NCI-H128 (cell line): Measurements from ENCODE around the gene ADORA2A.
"Not testable (repeated sequence)": the region's sequence is repeated elsewhere in the genome, so short reads cannot be mapped to it uniquely, and the experiment has no call there.

ENCODE experiments used
- DNase-seq: peaks from one replicate; lab custom pipeline; 2025; ENCODE audit not compliant: unreplicated experiment; lab: John Stamatoyannopoulos, UW

The ADORA2A gene

DNA sequence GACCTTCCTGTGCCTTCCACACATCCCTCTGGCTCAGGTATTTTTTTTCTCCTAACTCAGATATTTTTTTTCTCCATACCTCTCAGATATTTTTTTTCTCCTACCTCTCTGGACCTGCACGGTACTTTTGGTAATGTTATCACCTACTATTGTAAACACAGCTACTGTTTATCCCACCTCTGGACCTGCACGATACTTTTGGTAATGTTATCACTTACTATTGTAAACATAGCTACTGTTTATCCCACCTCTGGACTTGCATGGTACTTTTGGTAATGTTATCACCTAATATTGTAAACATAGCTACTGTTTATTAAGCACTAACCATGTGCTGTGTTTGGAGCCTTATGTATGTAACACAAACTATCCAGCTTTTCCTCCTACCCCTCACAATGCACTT lies 55.6 kb downstream of the ADORA2A start:
- DNase-seq, result no peak

DNA sequence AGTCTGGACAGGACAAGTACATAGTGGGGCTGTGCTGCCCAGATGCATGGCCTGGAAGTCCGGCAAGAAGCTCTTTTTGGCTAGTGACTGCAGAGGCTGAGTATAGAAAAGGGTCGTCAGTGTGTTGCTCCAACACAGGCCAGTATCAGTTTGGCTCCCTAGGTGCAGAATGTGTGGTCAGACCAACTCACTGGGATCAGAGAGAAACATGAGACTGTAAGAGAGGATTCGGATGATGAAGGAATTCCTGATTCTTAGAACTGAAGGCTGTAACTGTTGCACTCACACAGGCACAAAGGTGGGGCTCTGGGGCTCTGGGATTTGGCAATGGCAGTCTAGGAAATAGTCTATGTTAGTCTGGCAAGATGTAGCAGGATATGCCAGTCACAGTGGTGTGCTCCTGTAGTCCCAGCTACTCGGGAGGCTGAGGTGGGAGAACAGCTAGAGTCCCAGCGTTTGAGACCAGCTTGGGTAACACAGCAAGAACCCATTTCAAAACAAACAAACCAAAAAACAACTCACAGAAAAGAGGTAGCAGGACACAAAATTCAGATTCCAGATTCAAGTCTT lies 56.7 kb downstream of the ADORA2A start:
- no peak for DNase-seq

- no peak for DNase-seq
These were observed 57.8 kb downstream of the ADORA2A start for GRCh38 chr22:24485170-24485569.

DNA sequence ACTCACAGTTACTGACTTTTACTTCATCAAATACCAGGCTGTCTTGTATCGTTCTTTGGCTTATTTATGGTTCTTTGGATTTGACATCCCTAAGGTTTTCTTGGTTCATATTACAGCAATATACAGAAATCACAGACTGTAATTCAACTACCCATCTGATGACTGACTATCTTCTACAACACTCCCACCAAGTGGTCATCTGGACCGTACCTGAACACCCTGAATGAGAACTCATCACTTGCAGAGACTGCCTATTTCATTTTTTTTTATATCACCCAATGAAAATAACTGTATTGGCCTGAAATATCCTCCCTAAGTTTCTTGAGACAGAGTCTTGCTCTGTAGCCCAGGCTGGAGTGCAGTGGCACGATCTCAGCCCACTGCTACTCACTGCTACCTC lies 58.2 kb downstream of the ADORA2A start:
- DNase-seq, result no peak

- DNase-seq, result no peak
These were observed 59.1 kb downstream of the ADORA2A start for GRCh38 chr22:24486501-24486921.

GRCh38 chr22:24489011-24489410 lies 61.6 kb downstream of the ADORA2A start:
- no peak for DNase-seq

DNA sequence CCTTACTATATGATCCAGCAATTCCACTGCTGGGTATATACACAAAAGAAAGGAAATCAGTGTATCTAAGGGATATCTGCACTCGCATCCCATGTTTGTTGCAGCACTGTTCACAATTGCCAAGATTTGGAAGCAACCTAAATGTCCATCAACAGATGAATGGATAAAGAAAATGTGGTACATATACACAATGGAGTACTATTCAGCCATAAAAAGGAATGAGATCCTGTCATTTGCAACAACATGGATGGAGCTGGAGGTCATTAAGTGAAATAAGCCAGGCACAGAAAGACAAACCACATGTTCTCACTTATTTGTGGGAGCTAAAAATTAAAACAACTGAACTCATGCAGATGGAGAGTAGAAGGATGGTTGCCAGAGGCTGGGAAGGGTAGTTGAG lies 62.0 kb downstream of the ADORA2A start:
- not testable (repeated sequence) for DNase-seq
